Hematopoietic multipotent progenitor cell treated with erythropoietin and hydrocortisone succinate and interleukin-3 and kit ligand, for 15 days (in vitro differentiated cells): Measurements from ENCODE around the gene CCDC142.

Source experiments
- DNase-seq: peaks from one replicate; pipeline ENCODE4 v3.0.0-alpha.2; 2015; ENCODE audit warnings: low spot score

Gene CCDC142

GRCh38 chr2:74482801-74483674, at the start of gene CCDC142, which contains the start of gene TTC31:
TSS of gene CCDC142 (minus strand) at chr2:74482998. CDS start at chr2:74482837, 161 bp downstream.
TSS of gene TTC31 (plus strand) at chr2:74483081. CDS start at chr2:74483096, 15 bp downstream.
- DNase-seq: peak; percentile 98

GRCh38 chr2:74532222-74532621, 49.4 kb upstream of the CCDC142 start:
- DNase-seq: peak; percentile 75

- no peak for DNase-seq
Observed at GRCh38 chr2:74531666-74532065, 48.9 kb upstream of the CCDC142 start.

- peak; percentile 94 for DNase-seq
Observed at GRCh38 chr2:74530239-74531187, 47.7 kb upstream of the CCDC142 start.

- DNase-seq: peak; percentile 94
Observed at GRCh38 chr2:74529357-74530238, 46.8 kb upstream of the CCDC142 start, which contains the start of the genes AUP1 and HTRA2. TSS of gene AUP1 (minus strand) at chr2:74529706. CDS start at chr2:74529629, 77 bp downstream. TSS of gene HTRA2 (plus strand) at chr2:74529933. CDS start at chr2:74530007, 74 bp downstream.

GRCh38 chr2:74528600-74529356, 46.0 kb upstream of the CCDC142 start:
- no peak for DNase-seq

GRCh38 chr2:74527741-74528140, 44.9 kb upstream of the CCDC142 start:
- DNase-seq: no peak

GRCh38 chr2:74526649-74527230, 43.9 kb upstream of the CCDC142 start:
- DNase-seq: no peak

- DNase-seq: peak; percentile 39
Observed at GRCh38 chr2:74525717-74526648, 43.2 kb upstream of the CCDC142 start, which contains the start of gene DQX1. TSS of gene DQX1 (minus strand) at chr2:74526231. CDS start at chr2:74525729, 502 bp downstream.

- no peak for DNase-seq
Observed at GRCh38 chr2:74524955-74525716, 42.3 kb upstream of the CCDC142 start.

GRCh38 chr2:74524005-74524404, 41.2 kb upstream of the CCDC142 start:
- no peak for DNase-seq

- no peak for DNase-seq
Observed at GRCh38 chr2:74522516-74522915, 39.7 kb upstream of the CCDC142 start.

- no peak for DNase-seq
Observed at GRCh38 chr2:74516650-74517049, 33.9 kb upstream of the CCDC142 start.

GRCh38 chr2:74515981-74516633, 33.3 kb upstream of the CCDC142 start:
- peak; percentile 76 for DNase-seq

GRCh38 chr2:74515271-74515980, 32.6 kb upstream of the CCDC142 start:
- DNase-seq: no peak

- DNase-seq: no peak
Observed at GRCh38 chr2:74514368-74515270, 31.8 kb upstream of the CCDC142 start, which contains the start of gene TLX2. TSS of gene TLX2 (plus strand) at chr2:74514450. CDS start at chr2:74514807, 357 bp downstream.
